Ramos (cell line): ENCODE data around the gene EIF1.
"Not testable (repeated sequence)": the region's sequence is repeated elsewhere in the genome, so short reads cannot be mapped to it uniquely, and the experiment has no call there.

Experiments
- in situ Hi-C: fragments of 300-500 bp; cut with MboI; formaldehyde crosslinking; loops from one replicate; pipeline ENCODE4 v1.14.3; 2022; ENCODE audit warnings: low sequenced_read_pairs; ENCODE audit not compliant: unreplicated experiment

EIF1 gene

GRCh38 chr17:41672153-41672552, 16.5 kb upstream of the EIF1 start:
- in situ Hi-C loops = no loop called here

- in situ Hi-C loops = not testable (repeated sequence)
These were observed 13.3 kb upstream of the EIF1 start for GRCh38 chr17:41675157-41676057.

GRCh38 chr17:41676058-41676419, 12.6 kb upstream of the EIF1 start:
- in situ Hi-C loops = no loop called here

GRCh38 chr17:41678411-41678906, 10.2 kb upstream of the EIF1 start:
- in situ Hi-C loops = no loop called here

- in situ Hi-C loops = no loop called here
These were observed 9.6 kb upstream of the EIF1 start for GRCh38 chr17:41678907-41679739.

- in situ Hi-C loops = no loop called here
These were observed 8.8 kb upstream of the EIF1 start for GRCh38 chr17:41679740-41680425.

- in situ Hi-C loops = no loop called here
These were observed 8.2 kb upstream of the EIF1 start for GRCh38 chr17:41680426-41681040.

GRCh38 chr17:41681776-41682175, 6.9 kb upstream of the EIF1 start:
- in situ Hi-C loops = no loop called here

- in situ Hi-C loops = no loop called here
These were observed 6.1 kb upstream of the EIF1 start for GRCh38 chr17:41682631-41683030.

- in situ Hi-C loops = no loop called here
These were observed 5.2 kb upstream of the EIF1 start for GRCh38 chr17:41683441-41684007.

GRCh38 chr17:41684035-41684434, 4.7 kb upstream of the EIF1 start:
- in situ Hi-C loops = no loop called here

GRCh38 chr17:41685753-41686152, 2.9 kb upstream of the EIF1 start:
- in situ Hi-C loops = not testable (repeated sequence)

GRCh38 chr17:41686281-41686680, 2.4 kb upstream of the EIF1 start:
- in situ Hi-C loops = no loop called here

GRCh38 chr17:41687828-41688640, 651 bp upstream of the EIF1 start:
- in situ Hi-C loops = no loop called here

GRCh38 chr17:41689497-41690299, 1.0 kb downstream of the EIF1 start:
- in situ Hi-C loops = no loop called here

- in situ Hi-C loops = no loop called here
These were observed 1.8 kb downstream of the EIF1 start for GRCh38 chr17:41690497-41690896.

- in situ Hi-C loops = no loop called here
These were observed 2.5 kb downstream of the EIF1 start for GRCh38 chr17:41691031-41691777.
